ENCODE measurements around the gene ARHGAP6. TPM values are rescaled to one million over a fixed set of nuclear protein-coding genes. Genes with fewer than 3 reads are reported as not detected.

Gene ARHGAP6
- total RNA-seq, 1 experiment from 2014 or later = 0.50 TPM

GRCh38 chrX:11188664-11189063 lies 477.1 kb downstream of the ARHGAP6 start:
- Mint-ChIP-seq H3K9me3 (ENCODE audit: unreplicated experiment) (no peaks in the 10 kb centered on the region), H3K4me3 (ENCODE audit: unreplicated experiment) (no peak overlapping the region), H3K27me3 (ENCODE audit: insufficient read depth, unreplicated experiment) (no peaks in the 10 kb centered on the region), H3K4me1 (ENCODE audit: low read depth, unreplicated experiment) (no peaks in the 10 kb centered on the region), H3K36me3 (ENCODE audit: insufficient read depth, unreplicated experiment) (no peaks in the 10 kb centered on the region), H3K27ac (ENCODE audit: unreplicated experiment) (no peak overlapping the region)
- no peak for TF ChIP-seq CTCF (IDR thresholded peaks at IDR 0.05; ENCODE audit: insufficient read depth in 1 of 2, low read depth in 1 of 2, low read length in 1 of 2, severe bottlenecking in 1 of 2, unreplicated experiment in 1 of 2)
- Histone ChIP-seq H3K4me3 (ENCODE audit: low read depth, low read length) (no peak overlapping the region), H3K4me1 (no peaks in the 10 kb centered on the region), H3K36me3 (ENCODE audit: control insufficient read depth, insufficient read depth, low read length) (no peaks in the 10 kb centered on the region), H3K27me3 (replicated peaks; ENCODE audit: control insufficient read depth, insufficient read depth, low read length) (no peaks in the 10 kb centered on the region), H3K9me3 (no peaks in the 10 kb centered on the region)
- intact Hi-C loops (cut with micrococcal nuclease; ENCODE audit: unreplicated experiment) = no loop called here
- ChIA-PET POLR2A (no interaction called here), CTCF (no interaction called here)
- BruUV-seq (replicated peaks) = no TSS peak
- DNase-seq = no peak

GRCh38 chrX:11187001-11187400 lies 478.7 kb downstream of the ARHGAP6 start:
- intact Hi-C loops (cut with micrococcal nuclease; ENCODE audit: unreplicated experiment) = no loop called here
- no peaks in the 10 kb centered on the region for H3K27me3 Mint-ChIP-seq (ENCODE audit: insufficient read depth, unreplicated experiment)
- Histone ChIP-seq H3K9me3 (no peaks in the 10 kb centered on the region), H3K27me3 (replicated peaks; ENCODE audit: control insufficient read depth, insufficient read depth, low read length) (no peaks in the 10 kb centered on the region), H3K4me3 (ENCODE audit: low read depth, low read length) (no peak overlapping the region), H3K4me1 (no peaks in the 10 kb centered on the region), H3K36me3 (ENCODE audit: control insufficient read depth, insufficient read depth, low read length) (no peaks in the 10 kb centered on the region)
- no TSS peak for BruUV-seq (replicated peaks)
- H3K9me3 Mint-ChIP-seq (ENCODE audit: unreplicated experiment) = no peaks in the 10 kb centered on the region
- DNase-seq = no peak
- no peak overlapping the region for H3K27ac Mint-ChIP-seq (ENCODE audit: unreplicated experiment)
- TF ChIP-seq CTCF (IDR thresholded peaks at IDR 0.05; ENCODE audit: insufficient read depth in 1 of 2, low read depth in 1 of 2, low read length in 1 of 2, severe bottlenecking in 1 of 2, unreplicated experiment in 1 of 2) = no peak
- ChIA-PET CTCF (no interaction called here), POLR2A (no interaction called here)
- no peaks in the 10 kb centered on the region for H3K36me3 Mint-ChIP-seq (ENCODE audit: insufficient read depth, unreplicated experiment)
- no peaks in the 10 kb centered on the region for H3K4me1 Mint-ChIP-seq (ENCODE audit: low read depth, unreplicated experiment)
- no peak overlapping the region for H3K4me3 Mint-ChIP-seq (ENCODE audit: unreplicated experiment)

- H3K4me3 ChIP-seq (ENCODE audit: low read depth, low read length) = no peak overlapping the region
- H3K9me3 ChIP-seq = no peaks in the 10 kb centered on the region
- TF ChIP-seq CTCF (IDR thresholded peaks at IDR 0.05; ENCODE audit: insufficient read depth in 1 of 2, low read depth in 1 of 2, low read length in 1 of 2, severe bottlenecking in 1 of 2, unreplicated experiment in 1 of 2) = no peak
- ChIA-PET POLR2A (no interaction called here), CTCF (no interaction called here)
- Mint-ChIP-seq H3K27me3 (ENCODE audit: insufficient read depth, unreplicated experiment) (no peaks in the 10 kb centered on the region), H3K4me1 (ENCODE audit: low read depth, unreplicated experiment) (no peaks in the 10 kb centered on the region), H3K36me3 (ENCODE audit: insufficient read depth, unreplicated experiment) (no peaks in the 10 kb centered on the region), H3K27ac (ENCODE audit: unreplicated experiment) (no peak overlapping the region), H3K9me3 (ENCODE audit: unreplicated experiment) (no peaks in the 10 kb centered on the region), H3K4me3 (ENCODE audit: unreplicated experiment) (no peak overlapping the region)
- H3K4me1 ChIP-seq = no peaks in the 10 kb centered on the region
- no peaks in the 10 kb centered on the region for H3K36me3 ChIP-seq (ENCODE audit: control insufficient read depth, insufficient read depth, low read length)
- no TSS peak for BruUV-seq (replicated peaks)
- intact Hi-C loops (cut with micrococcal nuclease; ENCODE audit: unreplicated experiment) = no loop called here
- H3K27me3 ChIP-seq (replicated peaks; ENCODE audit: control insufficient read depth, insufficient read depth, low read length) = no peaks in the 10 kb centered on the region
- DNase-seq = no peak
These were observed 479.9 kb downstream of the ARHGAP6 start for GRCh38 chrX:11185861-11186260.
